Activated CD4-positive, CD25-positive, alpha-beta regulatory T cell treated with anti-CD3 and anti-CD28 coated beads, Interleukin-2, amount 50 U/mL, for 24 hours (primary cell): ENCODE measurements around the gene FAM184A.
"Not testable (repeated sequence)": the region's sequence is repeated elsewhere in the genome, so short reads cannot be mapped to it uniquely, and the experiment has no call there.

ENCODE experiments used
- ATAC-seq, 2 donors: fragments of 150-1000 bp; cut with Tn5 transposase; one replicate each; pipeline ENCODE4 v1.10.0; 2021; ENCODE audit warnings: mild to moderate bottlenecking in 1 of 2, moderate library complexity in 1 of 2

The FAM184A gene

GRCh38 chr6:119052292-119052889 lies 26.1 kb downstream of the FAM184A start:
- ATAC-seq: peak; percentile 35 to 59

GRCh38 chr6:119044255-119044654 lies 34.2 kb downstream of the FAM184A start:
- ATAC-seq: no peak

DNA sequence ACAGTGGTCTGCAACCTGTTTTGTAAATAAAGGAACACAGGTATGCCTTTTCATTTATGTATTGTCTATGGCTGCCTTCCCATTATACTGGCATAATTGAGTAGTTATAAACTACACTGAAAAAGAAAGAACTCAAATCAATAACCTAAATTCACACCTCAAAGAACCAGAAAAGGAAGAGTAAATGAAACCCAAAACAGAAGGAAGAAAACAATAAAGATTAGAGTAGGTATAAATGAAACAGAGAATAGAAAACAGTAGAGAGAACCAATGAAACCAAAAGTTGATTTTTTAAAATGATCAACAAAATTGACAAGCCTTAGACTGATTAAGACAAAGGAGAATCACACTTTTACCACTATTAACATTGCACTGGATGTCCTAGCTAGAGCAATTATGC lies 34.7 kb downstream of the FAM184A start:
- peak; percentile 25 to 33 for ATAC-seq

DNA sequence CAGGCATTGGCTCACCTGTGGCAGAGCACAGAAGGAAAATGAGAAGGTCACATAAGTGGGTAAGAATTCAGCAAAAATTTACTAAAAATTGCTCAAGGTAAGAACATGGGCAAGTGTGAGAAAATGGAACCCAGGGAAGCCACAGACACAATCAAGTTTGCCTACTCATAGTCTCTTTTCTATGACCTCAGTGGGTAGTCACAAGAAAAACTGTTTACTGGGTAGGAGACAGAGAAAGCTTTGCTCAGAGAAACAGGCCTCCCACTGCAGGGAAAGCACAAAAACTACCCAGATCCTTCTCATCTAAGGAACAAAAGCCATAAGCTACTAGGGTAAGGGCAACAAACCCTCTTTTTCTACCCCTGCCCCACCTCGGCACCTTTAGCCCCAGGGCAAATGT lies 35.2 kb downstream of the FAM184A start:
- ATAC-seq: peak; percentile 55 to 61

DNA sequence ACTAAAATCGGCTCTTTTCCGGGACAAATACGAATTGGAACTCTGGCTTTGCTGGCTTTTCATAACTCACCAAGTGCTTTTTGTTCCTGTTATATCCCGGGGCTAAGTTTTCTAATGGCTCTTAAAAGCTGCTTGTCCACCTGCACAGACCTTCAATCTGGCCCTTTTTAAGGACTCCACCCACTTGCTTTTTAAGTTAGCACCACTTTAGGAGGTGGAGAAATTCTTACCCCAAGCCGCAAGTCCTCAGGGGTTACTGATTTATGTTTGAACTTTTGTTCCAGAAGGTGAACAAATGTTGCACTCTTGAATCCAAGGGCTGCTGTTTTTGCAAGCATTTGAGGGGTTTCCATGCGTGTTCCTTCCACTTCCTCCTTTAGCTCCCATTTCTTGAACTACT lies 37.8 kb downstream of the FAM184A start:
- ATAC-seq: no peak

DNA sequence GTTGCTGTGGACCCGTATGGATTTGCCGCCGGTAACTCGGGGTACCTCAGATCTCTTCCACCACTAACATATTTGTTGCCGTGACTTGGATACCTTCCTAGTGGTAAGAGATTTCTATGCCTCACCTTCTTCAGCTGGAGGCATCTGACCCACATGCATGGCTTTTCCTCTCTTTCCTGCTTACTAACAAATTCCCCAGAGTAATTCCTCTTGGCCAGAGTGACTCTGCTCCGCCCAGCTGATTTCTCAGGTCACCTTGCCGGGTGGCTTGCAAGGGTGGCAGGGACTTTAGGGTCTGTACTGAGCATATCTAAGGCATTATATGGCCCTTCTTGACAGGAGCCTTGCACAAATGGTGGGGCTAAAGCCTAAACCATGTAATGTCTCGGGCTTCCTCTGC lies 38.2 kb downstream of the FAM184A start:
- ATAC-seq: no peak

DNA sequence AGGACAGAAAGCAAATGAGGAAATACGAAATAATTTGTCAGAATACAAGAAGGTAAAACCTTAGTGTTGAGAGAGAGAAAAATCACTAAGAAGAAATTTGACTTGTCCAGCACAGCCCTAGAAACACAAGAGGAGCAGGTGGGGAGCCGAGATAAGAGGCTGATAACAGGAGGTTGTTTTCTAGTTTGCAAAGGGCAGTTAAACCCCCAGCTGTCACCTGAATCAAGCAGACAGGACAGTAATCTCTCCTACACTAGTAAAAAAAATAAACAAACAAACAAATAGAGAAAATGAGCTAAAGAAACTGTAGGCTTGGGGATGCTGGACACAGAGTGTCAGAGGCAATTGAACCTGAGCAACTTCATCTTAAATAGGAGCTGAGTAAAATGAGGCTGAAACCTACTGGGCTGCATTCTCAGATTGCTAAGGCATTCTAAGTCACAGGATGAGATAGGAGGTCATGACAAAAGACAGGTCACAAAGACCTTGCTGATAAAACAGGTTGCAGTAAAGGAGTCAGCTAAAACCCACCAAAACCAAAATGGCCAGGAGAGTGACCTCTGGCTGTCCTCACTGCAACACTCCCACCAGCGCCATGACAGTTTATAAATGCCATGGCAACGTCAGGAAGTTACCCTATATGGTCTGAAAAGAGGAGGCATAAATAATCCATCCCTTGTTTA lies 40.4 kb downstream of the FAM184A start:
- ATAC-seq: no peak

DNA sequence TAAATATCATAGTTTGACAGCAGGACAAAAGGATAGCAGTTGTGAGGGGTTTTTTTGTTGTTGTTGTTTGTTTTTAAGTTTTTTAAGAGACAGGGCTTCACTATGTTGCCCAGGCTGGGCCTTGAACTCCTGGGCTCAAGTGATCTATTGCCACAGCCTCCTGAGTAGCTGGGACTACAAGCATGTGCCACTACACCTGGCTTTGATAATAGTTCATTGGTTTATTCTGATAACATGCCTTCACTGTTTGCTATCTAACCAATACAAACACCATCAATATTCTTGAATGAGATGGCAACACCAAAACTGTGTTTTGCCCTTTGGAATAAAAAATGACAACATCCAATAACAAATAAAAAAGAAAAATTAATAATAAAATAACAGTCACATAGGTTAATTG lies 41.2 kb downstream of the FAM184A start:
- ATAC-seq: no peak

DNA sequence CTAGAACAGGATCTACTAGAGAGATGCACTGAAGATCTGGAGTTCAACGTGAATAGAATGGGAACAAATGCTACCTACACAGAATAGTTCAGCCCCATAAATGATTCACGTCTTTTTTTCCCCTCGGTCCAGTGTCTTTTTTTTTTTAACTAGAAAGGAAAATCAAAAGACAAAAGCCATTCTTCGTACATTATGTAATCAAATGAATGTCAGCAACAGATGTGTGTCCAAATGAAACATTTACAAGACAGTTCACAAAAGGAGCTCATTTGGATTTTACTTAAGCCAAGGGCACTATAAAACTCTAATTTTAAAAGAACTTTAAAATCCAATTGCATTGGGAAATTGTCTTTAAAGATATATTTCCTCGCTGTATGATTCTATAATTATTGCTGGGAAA lies 42.4 kb downstream of the FAM184A start:
- ATAC-seq: no peak

DNA sequence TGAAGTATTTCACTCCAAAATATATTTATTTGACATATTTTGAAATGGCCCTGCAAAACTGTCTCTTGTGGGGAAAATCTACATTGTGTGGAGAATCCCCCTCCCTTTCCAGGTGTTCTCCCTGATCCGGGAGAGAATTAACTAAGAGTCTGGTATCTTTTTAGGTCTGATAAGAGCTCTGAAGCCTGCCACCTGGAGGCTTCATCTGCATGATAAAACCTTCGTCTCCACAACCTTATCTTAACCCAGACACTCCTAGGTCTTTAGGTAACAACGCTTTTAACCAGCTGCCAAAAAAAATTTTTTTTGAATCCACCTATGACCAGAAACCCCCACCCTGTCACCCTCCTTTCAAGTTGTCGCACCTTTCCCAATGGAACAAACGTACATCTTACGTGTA lies 43.0 kb downstream of the FAM184A start:
- no peak for ATAC-seq

DNA sequence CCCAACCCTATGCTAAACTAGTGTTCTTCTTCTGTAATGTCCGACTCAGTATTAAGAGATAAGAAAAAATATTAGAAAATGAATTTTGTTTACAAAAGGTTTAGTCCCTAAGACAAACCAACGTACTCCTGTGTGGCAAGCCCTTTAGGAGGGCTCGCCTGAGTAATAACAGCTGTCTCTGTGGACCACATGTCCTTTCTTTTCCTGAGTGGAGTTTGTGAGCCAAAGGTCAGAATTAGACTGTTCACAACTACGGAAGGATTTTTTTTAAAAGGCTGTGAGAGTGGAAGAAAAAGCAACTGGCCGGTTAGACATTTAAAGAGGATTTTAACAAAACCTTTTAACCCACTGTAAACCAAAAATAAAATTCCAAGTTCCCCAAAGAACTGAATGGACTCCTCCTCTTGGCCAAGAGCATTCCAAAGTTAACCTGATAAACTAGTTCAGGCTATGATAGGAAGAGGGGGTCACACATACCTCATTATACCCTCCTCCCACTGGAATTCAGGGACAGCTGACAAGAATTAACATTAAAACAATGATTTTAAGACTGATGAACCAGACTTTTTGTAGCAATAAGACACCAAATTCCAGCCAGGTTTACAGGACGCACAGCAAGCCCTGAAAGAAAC lies 43.5 kb downstream of the FAM184A start:
- ATAC-seq: no peak

DNA sequence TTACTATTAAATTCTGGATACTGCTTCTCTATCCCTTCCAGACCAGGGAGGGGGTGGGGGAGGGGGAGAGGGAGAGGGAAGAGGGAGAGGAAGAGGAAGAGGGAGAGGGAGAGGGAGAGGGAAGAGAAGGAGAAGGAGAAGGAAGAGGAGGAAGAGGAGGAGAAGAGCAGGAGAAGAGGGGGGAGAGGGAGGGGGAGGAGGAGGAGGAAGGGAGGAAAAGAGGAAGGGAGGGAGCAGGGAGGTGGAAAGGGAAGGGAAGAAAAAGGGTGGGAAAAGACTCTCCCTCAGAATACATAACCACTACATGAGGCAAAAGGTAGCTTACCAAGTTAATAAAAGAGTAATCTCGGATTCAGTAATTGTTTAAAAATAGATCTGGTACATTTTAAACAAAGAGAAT lies 46.0 kb downstream of the FAM184A start:
- no peak for ATAC-seq

DNA sequence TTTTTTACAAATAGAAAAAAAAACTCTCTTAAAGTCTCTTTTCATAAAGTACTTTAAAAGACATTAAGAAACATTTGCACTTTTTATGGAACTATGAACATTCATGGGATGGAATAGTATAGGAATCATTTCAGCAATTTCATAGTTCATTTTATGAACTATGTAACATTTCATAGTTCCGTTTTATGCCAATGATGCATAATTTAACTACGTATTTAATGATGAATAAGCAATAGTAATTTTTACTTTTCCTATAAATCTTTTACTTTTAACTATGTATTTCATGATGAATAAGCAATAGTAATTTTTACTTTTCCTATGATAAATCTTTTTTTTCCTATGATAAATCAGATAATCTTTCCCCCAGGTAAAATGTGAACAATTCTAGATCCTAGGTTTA lies 47.7 kb downstream of the FAM184A start:
- no peak for ATAC-seq

DNA sequence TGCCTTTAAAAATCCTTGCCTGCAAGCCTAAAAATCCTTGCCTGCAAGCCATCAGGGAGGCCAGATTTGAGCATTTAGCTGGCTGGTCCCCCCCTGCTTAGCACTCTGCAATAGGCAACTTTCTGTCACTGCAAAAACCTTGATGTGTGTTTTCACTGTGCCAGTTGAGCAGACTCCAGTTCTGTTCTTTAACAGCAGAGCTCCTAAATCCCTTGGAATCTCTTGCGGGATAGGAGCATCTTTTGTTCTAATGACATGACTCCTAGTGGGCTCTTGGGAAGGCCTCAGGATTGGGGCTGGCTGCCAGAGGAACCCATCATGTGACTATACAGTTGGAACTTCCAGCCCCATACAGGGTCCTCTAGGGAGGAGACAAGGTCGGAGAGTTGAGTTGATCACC lies 50.4 kb downstream of the FAM184A start:
- ATAC-seq: no peak

- ATAC-seq: no peak
Observed at GRCh38 chr6:119027465-119027864, 51.0 kb downstream of the FAM184A start.

GRCh38 chr6:119026822-119027221 lies 51.6 kb downstream of the FAM184A start:
- ATAC-seq: no peak

DNA sequence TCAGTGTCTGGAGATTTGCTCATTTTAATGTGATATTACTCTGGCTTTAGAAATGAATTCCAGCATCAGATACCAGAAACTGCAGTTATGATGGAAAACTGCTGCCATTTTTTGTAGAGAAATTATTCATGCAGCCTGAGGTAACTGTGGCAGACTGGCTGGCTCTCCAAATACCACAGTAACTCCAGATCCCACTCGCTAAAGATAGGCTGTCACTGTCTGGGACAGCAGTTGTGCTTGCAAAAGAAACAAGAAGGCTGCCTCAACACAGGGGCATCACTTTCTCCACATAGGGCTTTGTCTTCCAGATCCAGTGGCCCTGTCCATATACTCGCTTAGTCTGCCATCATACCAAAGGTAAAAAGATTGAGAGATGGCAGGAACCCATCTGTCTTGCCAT lies 52.7 kb downstream of the FAM184A start:
- no peak for ATAC-seq

GRCh38 chr6:119024111-119024510 lies 54.4 kb downstream of the FAM184A start:
- no peak for ATAC-seq

GRCh38 chr6:119022796-119023195 lies 55.7 kb downstream of the FAM184A start:
- ATAC-seq: no peak

DNA sequence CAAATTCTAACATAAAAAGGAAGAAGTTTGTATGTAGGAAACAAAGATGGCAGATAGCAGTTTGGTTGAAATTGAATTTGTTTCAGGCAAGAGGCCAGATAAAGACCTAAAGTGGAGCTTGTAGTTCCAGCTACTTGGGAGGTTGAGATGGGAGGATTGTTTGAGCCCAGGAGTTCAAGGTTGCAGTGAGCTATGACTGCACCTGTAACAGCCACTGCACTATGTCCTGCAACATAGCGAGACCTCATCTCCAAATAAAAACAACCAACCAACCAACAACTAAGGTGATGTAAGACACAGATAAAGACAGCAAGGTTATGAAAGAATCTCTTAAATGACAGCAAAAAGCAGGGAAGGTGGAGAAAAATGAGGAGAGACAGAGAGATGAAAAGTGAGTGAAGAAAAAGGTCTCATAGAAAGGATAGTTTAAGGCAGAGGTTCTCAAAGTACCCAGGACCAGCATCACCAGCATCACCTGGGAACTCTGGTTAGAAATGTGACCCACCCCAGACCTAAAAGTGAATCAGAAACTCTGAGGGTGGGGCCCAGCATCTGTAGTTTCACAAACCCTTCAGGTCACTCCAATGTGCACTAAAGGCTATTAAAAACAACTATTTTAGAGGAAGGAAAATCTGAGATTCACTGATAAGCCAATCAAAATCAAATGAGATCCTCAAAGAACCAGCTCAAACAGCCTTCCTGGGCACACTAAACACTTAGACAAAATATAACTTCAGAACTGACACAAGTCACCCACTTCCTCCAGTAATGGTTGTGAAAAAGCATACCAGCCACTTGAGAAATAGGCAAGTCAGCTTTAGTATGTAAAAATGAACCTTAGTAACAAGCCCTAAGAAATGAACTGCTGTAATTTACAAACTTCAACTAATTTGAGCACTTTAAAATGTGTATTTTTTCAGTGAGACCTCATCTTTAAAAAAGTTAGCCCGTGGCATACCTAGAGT lies 57.6 kb downstream of the FAM184A start:
- no peak for ATAC-seq

- ATAC-seq: not testable (repeated sequence)
Observed at GRCh38 chr6:119015165-119015564, 63.3 kb downstream of the FAM184A start.

GRCh38 chr6:119012521-119012920 lies 65.9 kb downstream of the FAM184A start:
- ATAC-seq: no peak

DNA sequence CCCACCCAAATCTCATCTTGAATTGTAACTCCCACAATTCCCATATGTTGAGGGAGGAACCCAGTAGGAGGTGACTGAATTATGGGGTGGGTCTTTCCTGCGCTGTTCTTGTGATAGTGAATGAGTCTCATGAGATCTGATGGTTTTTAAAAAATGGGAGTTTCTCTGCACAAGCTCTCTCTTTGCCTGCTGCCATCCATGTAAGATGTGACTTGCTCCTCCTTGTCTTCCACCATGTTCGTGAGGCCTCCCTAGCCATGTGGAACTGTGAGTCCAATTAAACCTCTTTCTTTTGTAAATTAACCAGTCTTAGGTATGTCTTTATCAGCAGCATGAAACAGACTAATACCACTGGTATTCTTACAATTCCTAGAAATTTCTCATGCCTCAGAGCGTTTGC lies 69.2 kb downstream of the FAM184A start:
- not testable (repeated sequence) for ATAC-seq
